ENCODE measurements around the gene CALCOCO1. TPM values are rescaled to one million over a fixed set of nuclear protein-coding genes. Genes with fewer than 3 reads are reported as not detected.

CALCOCO1 gene
- polyA plus RNA-seq, 1 experiment, result 124 TPM

GRCh38 chr12:53699678-53700025 lies 27.6 kb downstream of the CALCOCO1 start:
- H3K27me3 ChIP-seq (ENCODE audit: control insufficient read depth, insufficient read depth, low read length), result peaks cover 52% of the 10 kb centered on the region
- ChIA-PET POLR2A (no interaction called here), CTCF (interaction anchor here (0.9 to 5.6 kb wide), 10 partner anchors 9 to 502 kb away, joined by 3 to 314 read pairs (median 3); partner anchors contain the start of gene ATP5MC2)
- no peaks in the 10 kb centered on the region; the same call in 1 of the 2 replicates for H3K9me3 ChIP-seq (ENCODE audit: control insufficient read depth, insufficient read depth, low read length)
- TF ChIP-seq, protein P1, sequence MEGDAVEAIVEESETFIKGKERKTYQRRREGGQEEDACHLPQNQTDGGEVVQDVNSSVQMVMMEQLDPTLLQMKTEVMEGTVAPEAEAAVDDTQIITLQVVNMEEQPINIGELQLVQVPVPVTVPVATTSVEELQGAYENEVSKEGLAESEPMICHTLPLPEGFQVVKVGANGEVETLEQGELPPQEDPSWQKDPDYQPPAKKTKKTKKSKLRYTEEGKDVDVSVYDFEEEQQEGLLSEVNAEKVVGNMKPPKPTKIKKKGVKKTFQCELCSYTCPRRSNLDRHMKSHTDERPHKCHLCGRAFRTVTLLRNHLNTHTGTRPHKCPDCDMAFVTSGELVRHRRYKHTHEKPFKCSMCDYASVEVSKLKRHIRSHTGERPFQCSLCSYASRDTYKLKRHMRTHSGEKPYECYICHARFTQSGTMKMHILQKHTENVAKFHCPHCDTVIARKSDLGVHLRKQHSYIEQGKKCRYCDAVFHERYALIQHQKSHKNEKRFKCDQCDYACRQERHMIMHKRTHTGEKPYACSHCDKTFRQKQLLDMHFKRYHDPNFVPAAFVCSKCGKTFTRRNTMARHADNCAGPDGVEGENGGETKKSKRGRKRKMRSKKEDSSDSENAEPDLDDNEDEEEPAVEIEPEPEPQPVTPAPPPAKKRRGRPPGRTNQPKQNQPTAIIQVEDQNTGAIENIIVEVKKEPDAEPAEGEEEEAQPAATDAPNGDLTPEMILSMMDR (IDR thresholded peaks at IDR 0.05; ENCODE audit: low read depth, low read length), result no peak
- DNase-seq (ENCODE audit: low read depth, low spot score), result no peak
- no peak overlapping the region for H3K27ac ChIP-seq (ENCODE audit: low read depth, low read length)
- no peak overlapping the region for H3K4me3 ChIP-seq (ENCODE audit: low read depth, low read length)

DNA sequence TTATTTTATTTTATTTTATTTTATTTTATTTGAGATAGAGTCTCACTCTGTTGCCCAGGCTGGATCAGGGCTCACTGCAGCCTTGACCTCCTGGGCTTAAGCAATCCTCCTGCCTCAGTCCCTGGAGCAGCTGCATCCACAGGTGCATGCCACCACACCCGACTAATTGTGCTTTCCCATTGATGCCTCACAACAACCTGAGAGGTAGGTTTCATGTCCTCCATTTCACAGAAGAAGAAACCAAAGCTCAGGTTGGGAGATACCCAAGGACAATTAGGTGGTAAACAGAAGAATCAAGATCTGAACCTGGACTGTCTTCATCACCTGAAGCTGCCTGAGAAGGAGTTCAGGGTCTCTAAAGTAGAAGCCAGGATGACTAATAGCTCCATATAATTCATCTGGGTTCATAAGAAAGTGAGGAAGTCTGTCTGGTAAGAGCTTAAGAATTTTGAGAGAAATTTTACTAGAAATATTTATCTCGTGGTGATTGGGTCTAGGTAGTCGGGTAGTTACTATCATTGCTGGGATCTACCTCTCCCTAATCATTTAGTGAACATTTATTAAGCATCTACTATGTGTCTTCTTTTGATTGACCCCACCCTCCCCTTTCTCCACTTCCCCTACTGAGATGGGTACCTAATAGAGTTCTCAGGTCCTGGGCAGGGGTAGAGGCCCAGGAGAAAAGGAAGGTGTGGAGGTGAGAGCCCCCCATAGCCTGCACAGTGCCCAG lies 28.1 kb downstream of the CALCOCO1 start:
- TF ChIP-seq, protein P1 (IDR thresholded peaks at IDR 0.05; ENCODE audit: low read depth, low read length), result no peak
- Histone ChIP-seq H3K4me3 (ENCODE audit: low read depth, low read length) (no peak overlapping the region), H3K9me3 (ENCODE audit: control insufficient read depth, insufficient read depth, low read length) (no peaks in the 10 kb centered on the region; the same call in 1 of the 2 replicates), H3K27me3 (ENCODE audit: control insufficient read depth, insufficient read depth, low read length) (peaks cover 53% of the 10 kb centered on the region), H3K27ac (ENCODE audit: low read depth, low read length) (no peak overlapping the region)
- POLR2A ChIA-PET, result no interaction called here
- no peak for DNase-seq (ENCODE audit: low read depth, low spot score)
- CTCF ChIA-PET, result interaction anchor here (1.1 to 5.6 kb wide), 8 partner anchors 9 to 502 kb away, joined by 3 to 314 read pairs (median 4); partner anchors contain the start of gene ATP5MC2

DNA sequence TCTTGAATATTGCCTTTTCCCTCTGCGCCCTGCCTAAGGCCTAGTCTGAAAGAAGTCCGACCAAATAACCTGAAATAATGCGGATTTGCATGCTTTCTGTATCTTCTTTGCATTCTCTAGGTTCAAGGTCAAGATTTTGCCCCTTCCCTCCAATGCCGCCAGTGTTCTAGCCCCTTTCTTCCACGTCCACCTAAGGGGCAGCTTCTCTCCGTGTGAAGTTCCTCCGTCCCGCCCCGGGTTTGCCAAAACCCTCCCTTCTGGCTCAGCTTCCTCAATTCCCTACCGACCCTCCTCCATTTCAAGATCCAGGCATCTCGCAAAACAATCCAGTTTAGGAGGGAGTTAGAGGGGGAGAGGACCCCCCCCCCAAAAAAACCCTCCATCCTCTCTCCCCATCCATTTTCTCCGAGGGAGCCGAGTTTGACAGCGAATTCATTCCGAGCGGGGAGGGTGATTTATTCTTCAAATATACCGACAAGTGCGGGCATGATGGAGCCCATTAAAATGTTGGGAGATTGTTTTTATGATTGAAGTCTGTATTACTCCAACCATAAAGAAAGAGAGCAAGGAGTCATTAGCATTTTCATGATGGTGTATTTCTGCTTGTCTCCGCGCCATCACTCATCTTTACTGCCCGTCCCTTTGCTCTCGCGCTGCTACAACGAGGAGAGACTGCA lies 30.5 kb downstream of the CALCOCO1 start:
- no peak overlapping the region for H3K4me3 ChIP-seq (ENCODE audit: low read depth, low read length)
- TF ChIP-seq, protein P1 (IDR thresholded peaks at IDR 0.05; ENCODE audit: low read depth, low read length), result no peak
- no peak overlapping the region for H3K27ac ChIP-seq (ENCODE audit: low read depth, low read length)
- H3K27me3 ChIP-seq (ENCODE audit: control insufficient read depth, insufficient read depth, low read length), result peaks cover 46% of the 10 kb centered on the region
- no peaks in the 10 kb centered on the region; the same call in 1 of the 2 replicates for H3K9me3 ChIP-seq (ENCODE audit: control insufficient read depth, insufficient read depth, low read length)
- ChIA-PET CTCF (interaction anchor here (5.6 kb wide), 1 partner anchor 48 kb away, joined by 314 read pairs; no protein-coding TSS in a partner anchor), POLR2A (no interaction called here)
- no peak for DNase-seq (ENCODE audit: low read depth, low spot score)

DNA sequence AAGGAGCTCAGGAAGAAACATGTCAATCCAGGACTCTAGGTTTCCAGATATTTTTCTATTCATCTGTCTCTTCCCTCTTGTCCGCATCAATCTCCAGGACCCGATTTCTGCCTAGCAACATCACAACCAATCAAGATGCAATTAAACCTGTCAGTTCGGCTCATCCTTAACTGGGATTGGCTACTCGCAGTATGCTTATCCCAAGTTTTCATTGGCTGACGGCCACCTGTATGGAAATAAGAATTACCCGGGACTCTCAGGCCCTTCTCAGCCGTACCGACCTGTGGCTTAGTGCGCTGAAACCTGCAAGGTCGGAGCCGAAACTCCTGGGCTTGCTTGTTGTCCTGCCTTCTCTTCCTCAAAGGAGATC lies 31.0 kb downstream of the CALCOCO1 start:
- TF ChIP-seq, protein P1 (IDR thresholded peaks at IDR 0.05; ENCODE audit: low read depth, low read length), result no peak
- POLR2A ChIA-PET, result no interaction called here
- H3K9me3 ChIP-seq (ENCODE audit: control insufficient read depth, insufficient read depth, low read length), result no peaks in the 10 kb centered on the region; the same call in 1 of the 2 replicates
- peak; percentile 41 for DNase-seq (ENCODE audit: low read depth, low spot score)
- peaks cover 46% of the 10 kb centered on the region for H3K27me3 ChIP-seq (ENCODE audit: control insufficient read depth, insufficient read depth, low read length)
- CTCF ChIA-PET, result interaction anchor here (5.6 kb wide), 1 partner anchor 49 kb away, joined by 314 read pairs; no protein-coding TSS in a partner anchor
- H3K27ac ChIP-seq (ENCODE audit: low read depth, low read length), result no peak overlapping the region
- no peak overlapping the region for H3K4me3 ChIP-seq (ENCODE audit: low read depth, low read length)
